ENCODE measurements around the gene PARP6. TPM values are rescaled to one million over a fixed set of nuclear protein-coding genes. Genes with fewer than 3 reads are reported as not detected.
A peak's percentile ranks its signal among the peaks of the same experiment; 100 is the strongest.

PARP6 gene
- total and polyA plus RNA-seq, 2 donors (not counting 1 experiment from before 2014, with no cell fraction given): 118 to 134 TPM

DNA sequence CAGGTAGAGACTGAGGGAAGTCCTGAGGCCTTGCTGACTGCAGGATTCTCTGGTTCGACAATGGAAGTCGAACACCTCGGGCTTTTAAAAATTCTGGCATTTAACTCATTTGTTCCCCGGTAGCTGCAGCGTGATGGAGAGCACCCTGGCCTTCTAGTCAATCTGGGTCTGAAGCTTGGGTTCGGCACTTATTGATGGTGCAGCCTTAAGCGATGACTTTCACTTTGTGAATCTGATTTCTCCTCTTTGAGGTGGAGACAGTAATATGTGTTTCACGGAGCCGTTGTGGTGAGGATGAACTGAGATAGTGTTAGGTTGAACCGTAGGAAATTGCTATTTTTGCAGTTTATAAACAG, 621 bp upstream of the PARP6 start:
- peaks cover 16 to 23% of the 10 kb centered on the region in 2 donors for H3K4me1 ChIP-seq (ENCODE audit: control insufficient read depth in 2 of 2, insufficient read depth in 2 of 2, low read length in 2 of 2)
- TF ChIP-seq CTCF (IDR thresholded peaks at IDR 0.05): no peak
- TF ChIP-seq EZH2 (IDR thresholded peaks at IDR 0.05; ENCODE audit: borderline replicate concordance, insufficient read depth, low read depth, low read length, poor library complexity, severe bottlenecking): no peak
- H3K9me3 ChIP-seq (ENCODE audit: control extremely low read depth in 1 of 3, control insufficient read depth in 2 of 3, insufficient read depth in 1 of 3, low read length in 2 of 3): no peaks in the 10 kb centered on the region
- H3K27ac ChIP-seq (ENCODE audit: low read length in 2 of 2): peak overlapping the region; percentile 62 to 65
- DNase-seq (no peak), ATAC-seq (ENCODE audit: low read depth) (no peak)
- Mint-ChIP-seq H3K4me1 (peaks cover 38% of the 10 kb centered on the region), H3K4me3 (peak overlapping the region; percentile 84), H3K27ac (peak overlapping the region; percentile 96), H3K9me3 (ENCODE audit: insufficient read depth) (no peaks in the 10 kb centered on the region), H3K27me3 (no peaks in the 10 kb centered on the region)
- peak overlapping the region; percentile 90 for H3K4me2 ChIP-seq (replicated peaks; ENCODE audit: low read depth, low read length, poor library complexity, severe bottlenecking)
- peaks cover 5% of the 10 kb centered on the region for H4K20me1 ChIP-seq (ENCODE audit: control insufficient read depth, insufficient read depth, low read length, poor library complexity, severe bottlenecking)
- peaks cover 0 to 9% of the 10 kb centered on the region in 2 experiments for H3K36me3 ChIP-seq (replicated peaks in 1 of 2; ENCODE audit: control extremely low read depth in 1 of 2, control insufficient read depth in 1 of 2, extremely low read depth in 1 of 2, insufficient read depth in 2 of 2, low read length in 1 of 2)
- POLR2A ChIA-PET: no interaction called here
- no peaks in the 10 kb centered on the region for H3K27me3 ChIP-seq (replicated peaks in 1 of 4; ENCODE audit: control extremely low read depth in 1 of 4, control insufficient read depth in 3 of 4, insufficient read depth in 4 of 4, low read length in 3 of 4)
- peak overlapping the region; percentile 78 for H2AFZ ChIP-seq (ENCODE audit: insufficient read depth, low read depth, low read length, poor library complexity, severe bottlenecking)
- H3K79me2 ChIP-seq (ENCODE audit: control insufficient read depth, insufficient read depth, low read length): peaks cover 9% of the 10 kb centered on the region
- H3K4me3 ChIP-seq (ENCODE audit: control extremely low read depth in 1 of 5, extremely low read depth in 1 of 5, insufficient read depth in 1 of 5, low read depth in 2 of 5, low read length in 4 of 5): peak overlapping the region; percentile 2 to 86 (median 61)
- intact Hi-C loops (cut with micrococcal nuclease): loop anchor here (1.0 to 2.0 kb wide), 8 partner anchors 45 to 510 kb away; partner anchors contain the start of genes ADPGK, BBS4, CELF6 and HIGD2B
- CTCF ChIA-PET: interaction anchor here (0.6 to 2.4 kb wide), 9 partner anchors 9 to 200 kb away, joined by 3 to 16 read pairs (median 4); partner anchors contain the start of gene HEXA
- H3K9ac ChIP-seq (ENCODE audit: low read length): peak overlapping the region; percentile 65
- 49% methylated on average over 7 of the region's 10 CpGs for WGBS (ENCODE audit: insufficient coverage)

GRCh38 chr15:72271895-72272212, 500 bp downstream of the PARP6 start:
- ChIA-PET CTCF (interaction anchor here (0.6 kb wide), 1 partner anchor 72 kb away, joined by 3 read pairs; no protein-coding TSS in a partner anchor), POLR2A (interaction anchor here (0.6 kb wide), 1 partner anchor 42 kb away, joined by 4 read pairs; no protein-coding TSS in a partner anchor)
- Histone ChIP-seq H3K4me1 (ENCODE audit: control insufficient read depth in 2 of 2, insufficient read depth in 2 of 2, low read length in 2 of 2) (peaks cover 16 to 23% of the 10 kb centered on the region in 2 donors), H2AFZ (ENCODE audit: insufficient read depth, low read depth, low read length, poor library complexity, severe bottlenecking) (peak overlapping the region; percentile 92), H3K9me3 (ENCODE audit: control extremely low read depth in 1 of 3, control insufficient read depth in 2 of 3, insufficient read depth in 1 of 3, low read length in 2 of 3) (no peaks in the 10 kb centered on the region), H3K9ac (ENCODE audit: low read length) (peak overlapping the region; percentile 93), H4K20me1 (ENCODE audit: control insufficient read depth, insufficient read depth, low read length, poor library complexity, severe bottlenecking) (peaks cover 5% of the 10 kb centered on the region), H3K79me2 (ENCODE audit: control insufficient read depth, insufficient read depth, low read length) (peaks cover 9% of the 10 kb centered on the region), H3K4me2 (replicated peaks; ENCODE audit: low read depth, low read length, poor library complexity, severe bottlenecking) (peak overlapping the region; percentile 90), H3K36me3 (replicated peaks in 1 of 2; ENCODE audit: control extremely low read depth in 1 of 2, control insufficient read depth in 1 of 2, extremely low read depth in 1 of 2, insufficient read depth in 2 of 2, low read length in 1 of 2) (peaks cover under 1 to 19% of the 10 kb centered on the region in 2 experiments), H3K27me3 (replicated peaks in 1 of 4; ENCODE audit: control extremely low read depth in 1 of 4, control insufficient read depth in 3 of 4, insufficient read depth in 4 of 4, low read length in 3 of 4) (no peaks in the 10 kb centered on the region), H3K4me3 (ENCODE audit: control extremely low read depth in 1 of 5, extremely low read depth in 1 of 5, insufficient read depth in 1 of 5, low read depth in 2 of 5, low read length in 4 of 5) (peak overlapping the region; percentile 53 to 88 (median 82)), H3K27ac (ENCODE audit: low read length in 2 of 2) (peak overlapping the region; percentile 71 to 80)
- no peak for DNase-seq
- intact Hi-C loops (cut with micrococcal nuclease): loop anchor here (1.0 to 2.0 kb wide), 8 partner anchors 44 to 511 kb away; partner anchors contain the start of genes ADPGK, BBS4, CELF6 and HIGD2B
- Mint-ChIP-seq H3K4me3 (peak overlapping the region; percentile 89), H3K27ac (peak overlapping the region; percentile 91), H3K4me1 (peaks cover 38% of the 10 kb centered on the region), H3K27me3 (no peaks in the 10 kb centered on the region), H3K9me3 (ENCODE audit: insufficient read depth) (no peaks in the 10 kb centered on the region)
- no peak for ATAC-seq (ENCODE audit: low read depth)
- no peak for TF ChIP-seq CTCF (IDR thresholded peaks at IDR 0.05)
- no peak for TF ChIP-seq EZH2 (IDR thresholded peaks at IDR 0.05; ENCODE audit: borderline replicate concordance, insufficient read depth, low read depth, low read length, poor library complexity, severe bottlenecking)
- WGBS (ENCODE audit: insufficient coverage): 2% methylated on average over 11 of the region's 13 CpGs

Measured in B cell (primary cell).